HFF-Myc (cell line): ENCODE results near the gene SWSAP1.
A peak's percentile ranks its signal among the peaks of the same experiment; 100 is the strongest.
"Not testable (repeated sequence)": the region's sequence is repeated elsewhere in the genome, so short reads cannot be mapped to it uniquely, and the experiment has no call there.

ENCODE experiments used
- DNase-seq: peaks from one replicate; pipeline ENCODE4 v3.0.0-alpha.2; 2011; ENCODE audit warnings: low read depth; ENCODE audit errors: extremely low read depth
- H3K4me3 ChIP-seq: replicated peaks from 2 replicates; pipeline ENCODE4 v1.5.1; 2011; ENCODE audit warnings: low read depth, mild to moderate bottlenecking, control low read depth, low read length
- CTCF ChIP-seq: IDR thresholded peaks from 2 replicates; pipeline ENCODE4 v1.5.1; 2012; ENCODE audit warnings: mild to moderate bottlenecking, low read depth, low read length, control low read depth; ENCODE audit errors: missing control alignments

Gene SWSAP1

DNA sequence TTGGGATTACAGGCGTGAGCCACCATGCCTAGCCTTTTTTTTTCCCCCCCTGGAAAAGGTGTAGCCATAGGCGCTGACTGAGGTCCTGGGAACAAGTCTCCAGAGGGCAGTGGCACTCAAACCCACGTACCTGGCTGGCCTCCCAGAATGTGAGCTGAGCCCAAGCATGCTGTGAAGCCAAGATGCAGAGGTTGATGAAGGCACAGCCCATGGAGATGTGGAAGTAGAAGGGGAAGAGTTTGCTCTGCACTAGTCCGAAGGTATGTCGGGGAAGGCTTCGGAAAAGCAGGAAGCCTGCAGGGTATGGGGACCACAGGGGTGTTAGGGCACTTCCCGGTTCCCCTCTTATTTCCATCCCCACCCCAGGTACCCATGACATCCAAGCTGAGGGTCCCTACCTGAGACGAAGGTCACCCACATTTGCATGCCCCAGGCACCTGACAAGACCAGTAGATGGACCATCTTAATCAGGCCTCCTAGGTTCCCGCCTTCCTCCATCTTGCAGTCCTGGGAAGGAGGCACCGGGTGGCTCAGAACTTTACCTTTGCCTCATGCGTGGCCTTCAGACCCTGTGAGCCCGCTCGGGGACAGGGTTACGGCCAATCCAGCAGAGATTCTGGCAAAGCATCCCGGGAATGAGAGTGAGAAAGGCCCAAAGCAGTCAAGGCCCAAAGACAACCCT is 29.2 kb upstream of the SWSAP1 start:
- no peak for DNase-seq
- peak overlapping the region; percentile 71 for H3K4me3 ChIP-seq
- no peak for TF ChIP-seq CTCF

DNA sequence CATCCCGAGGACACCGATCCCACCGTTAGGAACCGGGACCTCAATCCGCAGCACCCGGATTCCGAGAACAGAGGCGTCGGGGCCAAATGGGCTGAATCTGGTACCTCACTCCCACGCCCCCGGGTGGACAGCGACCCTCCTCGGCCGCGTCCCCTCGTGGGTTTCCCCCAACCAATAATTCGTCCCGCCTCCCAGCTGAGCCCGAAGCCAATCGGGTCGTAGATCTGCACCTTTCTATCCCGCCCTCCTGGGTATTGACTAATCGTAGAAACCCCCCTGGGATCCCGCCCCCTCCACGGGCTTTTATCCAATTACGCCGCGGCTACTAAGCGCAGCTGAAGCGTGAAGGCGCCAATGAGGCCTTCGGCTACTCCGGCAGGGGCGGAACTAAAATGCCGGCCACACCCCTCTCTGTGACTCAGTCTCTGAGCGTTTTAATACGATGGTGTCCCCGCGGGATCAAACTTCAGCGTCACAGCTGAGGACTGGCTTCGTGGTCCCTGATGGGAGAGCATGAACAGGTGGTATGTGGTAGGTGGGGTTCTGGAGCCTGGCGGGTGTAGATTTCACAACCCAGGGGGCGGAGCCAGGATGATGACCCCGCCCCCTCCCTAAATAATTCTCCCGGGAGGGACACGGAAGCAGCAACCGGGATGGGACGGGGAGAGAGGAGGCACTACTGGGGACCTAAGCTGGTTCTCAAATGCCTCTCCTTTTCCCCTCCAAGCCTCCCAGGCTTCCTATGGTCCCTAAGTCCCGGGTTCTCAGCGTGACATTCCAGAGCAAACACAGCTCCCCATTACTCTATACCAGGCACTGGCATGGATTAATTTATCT is 28.1 kb upstream of the SWSAP1 start, which contains the start of the genes CCDC159 and TMEM205:
TSS of gene CCDC159 (plus strand) at position 416 of the 837 bp plus-strand sequence. CDS start at position 504, 88 bp downstream.
TSS of gene TMEM205 (minus strand) at position 165 of the 837 bp plus-strand sequence. CDS start 649 bp downstream, outside the sequence.
- DNase-seq, result peak; percentile 98
- peak within 1 kb of the TSS; percentile 71 for H3K4me3 ChIP-seq
- no peak for TF ChIP-seq CTCF

DNA sequence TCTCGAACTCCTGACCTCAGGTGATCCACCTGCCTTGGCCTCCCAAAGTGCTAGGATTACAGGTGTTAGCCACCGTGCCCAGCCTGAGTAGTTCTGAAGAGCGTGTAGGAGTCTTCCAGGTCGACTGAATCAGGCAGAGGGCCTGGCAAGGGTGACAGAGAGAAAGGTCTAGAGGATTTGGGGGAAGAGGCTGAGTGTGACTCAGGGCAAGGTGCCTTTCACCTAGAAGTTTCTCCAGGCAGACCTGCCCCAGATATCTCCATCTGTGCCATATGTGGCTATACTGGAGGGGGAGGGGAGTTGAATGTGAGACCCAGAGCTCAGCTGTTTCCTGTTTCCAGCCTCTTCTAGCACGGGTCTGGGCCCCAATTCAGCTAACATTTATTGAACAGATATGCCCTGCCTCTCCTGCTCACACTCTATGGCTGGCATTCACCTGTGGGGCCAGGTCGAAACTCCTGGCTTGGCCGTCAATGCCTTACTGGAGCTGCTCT is 26.9 kb upstream of the SWSAP1 start:
- no peak for TF ChIP-seq CTCF
- no peak for DNase-seq
- no peak overlapping the region for H3K4me3 ChIP-seq

DNA sequence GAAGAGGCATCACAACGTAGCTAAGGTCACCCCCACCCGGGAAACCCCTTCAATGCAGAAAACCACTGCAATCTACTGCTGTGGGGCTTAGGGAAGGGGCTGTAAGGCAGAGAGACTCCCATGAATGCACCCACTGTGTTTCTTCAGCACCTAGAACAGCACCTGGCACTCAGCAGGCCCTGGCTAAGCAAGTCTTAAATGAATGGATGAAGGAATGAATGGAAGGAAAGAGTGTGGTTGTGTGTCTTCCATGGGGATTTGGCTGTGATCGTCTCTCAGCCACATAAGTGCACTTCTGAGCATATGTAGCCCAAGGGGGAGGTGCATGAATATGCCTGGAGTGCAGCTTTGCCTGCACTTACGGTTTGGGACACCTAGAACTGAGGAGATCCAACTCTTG is 25.3 kb upstream of the SWSAP1 start:
- no peak overlapping the region for H3K4me3 ChIP-seq
- DNase-seq, result no peak
- TF ChIP-seq CTCF, result no peak

- DNase-seq, result not testable (repeated sequence)
Observed at GRCh38 chr19:11354102-11354501, 20.4 kb upstream of the SWSAP1 start.

GRCh38 chr19:11355160-11356073 is 19.0 kb upstream of the SWSAP1 start, which contains the start of gene PLPPR2:
TSS of gene PLPPR2 (plus strand) at chr19:11355432. CDS start at chr19:11357674, 2,242 bp downstream.
- TF ChIP-seq CTCF, result no peak
- no peak for DNase-seq
- peak within 1 kb of the TSS; percentile 48 for H3K4me3 ChIP-seq

More at GRCh38 chr19:11354102-11354501, 20.4 kb upstream of the SWSAP1 start:
- not testable (repeated sequence) for H3K4me3 ChIP-seq
